Activated CD4-positive, alpha-beta T cell treated with anti-CD3 and anti-CD28 coated beads, Interleukin-2, Interleukin-6, amounts not matched to agents 100 ng/mL and 50 ng/mL, durations not matched to agents 16 hours and 8 hours (primary cell): ENCODE data around the gene TIGD4.

ENCODE experiments used
- DNase-seq: peaks from one replicate; pipeline ENCODE4 v3.0.0-alpha.2; 2020

TIGD4 gene

GRCh38 chr4:152719801-152720556, 59.6 kb downstream of the TIGD4 start:
- no peak for DNase-seq
